Chondrocyte (in vitro differentiated cells): Measurements from ENCODE around the gene HSDL2. TPM values are rescaled to one million over a fixed set of nuclear protein-coding genes. Genes with fewer than 3 reads are reported as not detected.

Experiments
- DNase-seq: peaks from one replicate; pipeline ENCODE4 v3.0.0; 2021; ENCODE audit warnings: mixed read lengths, low spot score
- H3K27ac Mint-ChIP-seq: one replicate; pipeline ENCODE4 v1.8.0; 2021; ENCODE audit warnings: mild to moderate bottlenecking, moderate library complexity, mixed read lengths; ENCODE audit not compliant: unreplicated experiment
- H3K27me3 Mint-ChIP-seq: 2 replicates; pipeline ENCODE4 v1.8.0; 2021; ENCODE audit warnings: low read depth, mixed read lengths
- H3K36me3 Mint-ChIP-seq: 2 replicates; pipeline ENCODE4 v1.8.0; 2021; ENCODE audit warnings: low read depth, mixed read lengths
- H3K4me1 Mint-ChIP-seq: 2 replicates; pipeline ENCODE4 v1.8.0; 2021; ENCODE audit warnings: low read depth, mild to moderate bottlenecking, mixed read lengths
- H3K4me3 Mint-ChIP-seq: one replicate; pipeline ENCODE4 v1.8.0; 2021; ENCODE audit warnings: mild to moderate bottlenecking, moderate library complexity, mixed read lengths; ENCODE audit not compliant: unreplicated experiment
- H3K9me3 Mint-ChIP-seq: 2 replicates; pipeline ENCODE4 v1.8.0; 2021; ENCODE audit warnings: low read depth, mixed read lengths
- total RNA-seq: library from RNA; stranded (reverse); gene quantifications from 3 replicates; pipeline ENCODE4 v1.2.1, GENCODE V29; 2021
- TF ChIP-seq, protein P1 (sequence below): fragments of 200-600 bp; sonication (generic); IDR thresholded peaks from 2 replicates; pipeline ENCODE4 v1.5.0; 2021; ENCODE audit warnings: antibody characterized with exemption, mild to moderate bottlenecking, moderate library complexity

HSDL2 gene
- total RNA-seq, 1 donor from 2014 or later, result 20.6 TPM

DNA sequence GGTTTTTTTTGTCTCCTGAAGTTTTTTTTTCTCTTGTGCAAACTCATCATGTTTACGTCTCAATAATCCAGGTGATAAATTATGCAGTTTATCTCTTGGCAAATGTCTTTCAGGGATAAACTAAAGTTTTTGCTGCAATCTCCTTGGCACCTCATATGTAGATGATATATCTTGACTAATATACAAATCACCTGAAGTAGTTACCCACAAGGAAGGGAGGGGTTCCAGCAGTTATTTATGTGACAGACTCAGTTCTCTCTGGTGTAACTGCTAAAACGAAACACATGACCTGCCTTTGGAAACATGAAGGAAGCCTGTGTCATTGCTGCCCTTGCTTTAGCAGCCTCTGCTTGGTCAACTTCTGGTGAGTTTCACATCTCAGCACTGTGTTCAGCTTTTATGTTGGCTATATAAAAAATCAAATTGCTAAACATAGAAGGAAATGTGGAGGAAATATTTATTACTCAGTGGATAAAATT, 67.4 kb downstream of the HSDL2 start:
- H3K4me3 Mint-ChIP-seq, result no peak overlapping the region
- no peak for DNase-seq

DNA sequence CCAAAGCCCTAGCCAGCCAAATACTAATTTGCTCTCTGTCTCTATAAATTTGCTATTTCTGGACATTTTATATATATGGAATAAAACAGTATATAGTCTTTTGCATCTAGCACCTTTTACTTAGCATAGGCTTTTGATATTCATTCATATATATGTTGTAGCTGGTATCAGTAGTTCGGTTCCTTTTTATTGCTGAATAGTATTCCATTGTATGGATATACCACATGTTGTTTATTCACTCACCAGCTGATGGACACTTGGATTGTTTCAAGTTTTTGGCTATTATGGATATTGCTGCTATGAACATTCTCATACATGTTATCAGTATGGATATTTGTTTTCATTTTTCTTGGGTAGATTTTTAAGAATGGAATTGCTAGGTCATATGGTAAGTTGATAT, 82.9 kb downstream of the HSDL2 start:
- Mint-ChIP-seq H3K36me3 (peaks cover 32% of the 10 kb centered on the region), H3K4me3 (no peak overlapping the region), H3K27ac (no peak overlapping the region), H3K9me3 (peaks cover 4% of the 10 kb centered on the region), H3K4me1 (no peaks in the 10 kb centered on the region), H3K27me3 (no peaks in the 10 kb centered on the region)
- TF ChIP-seq, protein P1, sequence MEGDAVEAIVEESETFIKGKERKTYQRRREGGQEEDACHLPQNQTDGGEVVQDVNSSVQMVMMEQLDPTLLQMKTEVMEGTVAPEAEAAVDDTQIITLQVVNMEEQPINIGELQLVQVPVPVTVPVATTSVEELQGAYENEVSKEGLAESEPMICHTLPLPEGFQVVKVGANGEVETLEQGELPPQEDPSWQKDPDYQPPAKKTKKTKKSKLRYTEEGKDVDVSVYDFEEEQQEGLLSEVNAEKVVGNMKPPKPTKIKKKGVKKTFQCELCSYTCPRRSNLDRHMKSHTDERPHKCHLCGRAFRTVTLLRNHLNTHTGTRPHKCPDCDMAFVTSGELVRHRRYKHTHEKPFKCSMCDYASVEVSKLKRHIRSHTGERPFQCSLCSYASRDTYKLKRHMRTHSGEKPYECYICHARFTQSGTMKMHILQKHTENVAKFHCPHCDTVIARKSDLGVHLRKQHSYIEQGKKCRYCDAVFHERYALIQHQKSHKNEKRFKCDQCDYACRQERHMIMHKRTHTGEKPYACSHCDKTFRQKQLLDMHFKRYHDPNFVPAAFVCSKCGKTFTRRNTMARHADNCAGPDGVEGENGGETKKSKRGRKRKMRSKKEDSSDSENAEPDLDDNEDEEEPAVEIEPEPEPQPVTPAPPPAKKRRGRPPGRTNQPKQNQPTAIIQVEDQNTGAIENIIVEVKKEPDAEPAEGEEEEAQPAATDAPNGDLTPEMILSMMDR, result no peak
- DNase-seq, result no peak

More for the DNA sequence above, 67.4 kb downstream of the HSDL2 start:
- Mint-ChIP-seq H3K27ac (peak overlapping the region; percentile 85), H3K4me1 (peaks cover 21% of the 10 kb centered on the region), H3K27me3 (no peaks in the 10 kb centered on the region), H3K36me3 (peaks cover 7% of the 10 kb centered on the region), H3K9me3 (no peaks in the 10 kb centered on the region)
- TF ChIP-seq, protein P1, result no peak

DNA sequence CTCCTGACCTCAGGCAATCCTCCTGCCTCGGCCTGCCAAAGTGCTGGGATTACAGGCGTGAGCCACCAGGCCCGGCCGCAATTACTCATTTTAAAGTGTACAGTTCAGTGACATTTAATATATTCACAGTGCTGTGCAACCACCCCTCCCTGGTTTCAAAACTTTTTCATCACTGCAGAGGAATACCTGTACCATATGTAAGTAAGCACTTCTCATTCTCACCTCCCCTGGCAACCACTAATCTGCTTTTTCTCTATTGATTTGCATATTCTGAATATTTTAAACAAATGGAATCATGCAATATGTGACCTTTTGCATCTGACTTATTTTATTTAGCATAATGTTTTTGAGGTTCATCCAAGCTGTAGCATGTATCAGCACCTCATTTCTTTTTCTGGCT, 85.4 kb downstream of the HSDL2 start:
- Mint-ChIP-seq H3K27ac (no peak overlapping the region), H3K4me1 (no peaks in the 10 kb centered on the region), H3K27me3 (no peaks in the 10 kb centered on the region), H3K9me3 (peaks cover 4% of the 10 kb centered on the region), H3K36me3 (peaks cover 27% of the 10 kb centered on the region), H3K4me3 (no peak overlapping the region)
- no peak for DNase-seq
- TF ChIP-seq, protein P1, result no peak

DNA sequence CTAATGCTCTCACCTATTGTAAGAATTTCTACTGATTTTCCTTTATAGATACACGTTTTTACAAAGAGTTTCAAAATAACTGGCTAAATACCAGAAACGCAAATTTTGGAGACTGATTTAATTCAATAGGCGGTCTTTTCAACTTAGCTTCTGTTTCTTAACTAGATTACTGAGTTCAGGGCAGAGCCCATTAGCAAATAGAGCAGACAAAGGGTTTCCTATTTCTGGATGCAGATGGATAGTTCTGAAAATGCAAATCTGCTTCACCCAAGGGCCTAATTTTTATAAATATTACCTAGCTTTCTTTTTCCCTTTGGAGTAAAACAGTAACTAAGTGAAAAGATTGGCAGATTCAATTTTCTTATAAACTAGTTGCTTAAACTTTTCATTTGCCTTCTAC, 93.1 kb downstream of the HSDL2 start:
- Mint-ChIP-seq H3K4me3 (no peak overlapping the region), H3K27ac (no peak overlapping the region), H3K27me3 (no peaks in the 10 kb centered on the region), H3K9me3 (peaks cover 12% of the 10 kb centered on the region), H3K36me3 (peaks cover 25% of the 10 kb centered on the region), H3K4me1 (no peaks in the 10 kb centered on the region)
- no peak for DNase-seq
- TF ChIP-seq, protein P1, result no peak

DNA sequence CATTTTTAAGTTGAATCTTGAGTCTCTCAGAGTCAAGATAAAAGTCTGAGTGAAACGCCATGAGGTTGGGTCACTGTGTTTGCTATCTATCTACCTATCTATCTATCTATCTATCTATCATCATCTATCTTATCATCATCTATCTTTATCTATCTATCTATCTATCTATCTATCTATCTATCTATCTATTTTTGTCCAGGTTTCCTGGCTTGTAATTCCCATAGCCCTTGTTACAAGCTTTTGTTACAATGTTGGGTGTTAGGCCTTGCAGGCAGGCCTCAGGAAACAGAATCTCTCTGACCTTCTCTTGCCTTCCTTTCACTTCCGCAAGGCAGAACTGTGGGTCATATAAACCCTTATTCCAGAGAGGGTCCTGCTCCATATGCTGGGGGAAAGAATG, 94.1 kb downstream of the HSDL2 start:
- Mint-ChIP-seq H3K4me1 (no peaks in the 10 kb centered on the region), H3K9me3 (peaks cover 14% of the 10 kb centered on the region), H3K36me3 (peaks cover 20% of the 10 kb centered on the region), H3K27ac (no peak overlapping the region), H3K27me3 (no peaks in the 10 kb centered on the region), H3K4me3 (no peak overlapping the region)
- DNase-seq, result no peak
- TF ChIP-seq, protein P1, result no peak
